GDM1 (cell line): ENCODE measurements around the gene RAP1A.
"Not testable (repeated sequence)": the region's sequence is repeated elsewhere in the genome, so short reads cannot be mapped to it uniquely, and the experiment has no call there.

Source experiments
- DNase-seq: peaks from one replicate; lab custom pipeline; 2025; lab: John Stamatoyannopoulos, UW

The RAP1A gene

GRCh38 chr1:111665497-111665896 is 45.9 kb downstream of the RAP1A start:
- DNase-seq: no peak

DNA sequence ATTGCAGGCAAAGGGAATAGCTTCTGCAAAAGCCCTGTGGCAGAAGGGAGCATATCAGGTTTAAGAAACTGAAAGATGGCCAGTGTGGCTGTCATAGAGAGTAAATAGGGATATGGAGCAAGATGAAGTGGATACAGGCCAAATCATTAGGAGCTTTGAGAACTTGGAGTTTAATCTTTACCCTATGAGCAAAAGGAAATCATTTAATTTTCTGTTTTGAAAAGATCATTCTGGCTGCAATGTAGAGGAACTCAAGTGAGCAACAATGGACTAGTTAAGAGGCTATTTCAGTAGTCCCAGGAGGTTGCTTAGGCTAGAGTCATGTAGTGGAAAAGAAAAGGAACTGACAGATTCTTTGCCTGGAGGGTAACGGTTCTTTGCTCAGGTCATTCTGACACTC is 47.2 kb downstream of the RAP1A start:
- no peak for DNase-seq

DNA sequence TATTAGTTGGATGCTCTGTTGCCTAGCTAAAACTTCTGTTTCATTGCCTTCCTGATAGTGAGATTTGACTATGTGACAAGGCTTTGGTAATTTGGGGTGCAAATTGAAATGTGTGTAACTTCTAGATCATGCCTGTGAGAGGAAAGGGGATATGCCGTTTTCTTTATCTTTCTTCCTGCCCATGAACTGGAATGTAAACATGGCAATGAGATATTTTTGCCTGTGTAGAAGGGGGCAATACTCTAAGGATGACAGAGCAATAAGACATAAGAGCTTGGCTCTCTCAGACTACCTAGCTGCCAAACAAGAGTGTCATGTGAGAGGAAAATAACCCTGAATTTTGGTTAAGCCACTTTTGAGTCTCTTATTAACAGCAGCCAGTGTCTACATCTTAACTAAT is 49.7 kb downstream of the RAP1A start:
- DNase-seq: no peak

DNA sequence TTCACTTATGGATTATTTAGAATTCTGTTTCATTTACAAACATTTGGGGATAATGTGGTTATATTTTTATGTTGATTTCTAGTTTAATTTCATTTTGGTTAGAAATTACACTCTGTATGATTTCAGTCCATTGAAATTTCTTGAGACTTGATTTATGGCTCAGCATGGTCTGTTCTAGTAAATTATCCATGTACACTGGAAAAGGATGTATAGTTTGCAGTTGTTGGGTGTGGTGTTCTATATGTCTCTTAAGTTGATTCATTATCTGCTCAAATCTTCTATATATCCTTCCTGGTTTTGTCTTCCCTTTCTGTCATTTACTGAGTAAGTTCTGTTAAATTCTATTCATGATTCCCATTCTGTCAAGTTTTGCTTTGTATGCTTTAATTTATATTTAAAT is 52.3 kb downstream of the RAP1A start:
- no peak for DNase-seq

GRCh38 chr1:111672331-111672730 is 52.7 kb downstream of the RAP1A start:
- no peak for DNase-seq

DNA sequence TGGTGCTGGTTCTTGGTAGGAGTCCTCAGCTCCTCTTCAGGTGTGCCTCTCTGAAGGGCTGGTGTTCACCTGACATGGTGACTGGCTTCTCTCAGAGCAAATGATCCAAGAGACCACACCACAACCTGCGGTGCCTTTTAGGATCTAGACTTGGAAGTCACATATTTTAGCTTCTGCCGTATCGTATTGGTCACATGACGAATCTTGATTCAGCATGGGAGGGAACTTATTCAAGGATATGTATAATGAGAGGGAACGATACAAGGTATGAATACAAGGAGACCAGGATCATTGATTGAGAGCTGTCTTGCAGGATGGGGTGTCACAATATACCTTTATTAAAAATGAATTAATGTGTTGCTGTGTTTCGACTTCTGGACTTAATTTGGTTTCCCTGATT is 58.0 kb downstream of the RAP1A start:
- DNase-seq: no peak

- no peak for DNase-seq
These were observed 60.0 kb downstream of the RAP1A start for GRCh38 chr1:111679541-111679940.

DNA sequence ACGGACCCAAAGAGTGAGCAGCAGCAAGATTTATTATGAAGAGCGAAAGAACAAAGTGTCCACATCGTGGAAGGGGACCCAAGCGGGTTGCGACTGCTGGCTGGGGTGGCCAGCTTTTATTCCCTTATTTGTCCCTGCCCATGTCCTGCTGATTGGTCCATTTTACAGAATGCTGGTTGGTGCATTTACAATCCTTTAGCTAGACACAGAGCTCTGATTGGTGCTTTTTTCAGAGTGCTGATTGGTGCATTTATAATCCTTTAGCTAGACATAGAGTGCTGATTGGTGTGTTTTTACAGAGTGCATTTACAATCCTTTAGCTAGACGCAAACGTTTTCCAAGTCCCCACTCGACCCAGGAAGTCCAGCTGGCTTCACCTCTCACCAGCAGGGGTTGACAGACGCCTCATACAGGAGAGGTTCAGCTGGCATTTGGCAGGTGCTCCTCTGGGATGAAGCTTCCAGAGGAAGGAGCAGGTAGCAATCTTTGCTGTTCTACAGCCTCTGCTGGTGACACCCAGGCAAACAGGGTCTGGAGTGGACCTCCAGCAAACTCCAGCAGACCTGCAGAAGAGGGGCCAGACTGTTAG is 60.7 kb downstream of the RAP1A start:
- not testable (repeated sequence) for DNase-seq

GRCh38 chr1:111685293-111686153 is 65.9 kb downstream of the RAP1A start:
- not testable (repeated sequence) for DNase-seq

GRCh38 chr1:111690306-111690617 is 70.7 kb downstream of the RAP1A start:
- no peak for DNase-seq

DNA sequence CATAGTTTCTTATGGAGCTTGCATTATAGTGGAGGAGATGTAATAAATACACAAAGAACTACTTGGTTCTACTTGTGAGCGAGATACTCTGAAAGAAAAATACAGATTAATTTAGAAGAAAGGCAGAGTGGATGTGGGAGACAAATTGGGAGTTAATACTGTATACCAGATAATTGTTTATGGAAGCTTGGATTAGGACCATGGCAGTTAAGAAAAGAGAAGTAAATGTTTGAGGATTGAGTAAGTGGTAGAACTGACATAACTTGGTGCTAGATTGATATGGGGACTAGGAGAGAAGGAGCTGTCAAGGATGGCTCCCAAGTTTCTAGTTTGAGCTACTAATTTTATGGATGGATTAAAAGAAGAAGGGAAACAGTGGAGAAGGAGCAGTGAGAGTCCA is 72.3 kb downstream of the RAP1A start:
- DNase-seq: no peak

GRCh38 chr1:111695801-111696200 is 76.2 kb downstream of the RAP1A start:
- DNase-seq: no peak

GRCh38 chr1:111696330-111696729 is 76.7 kb downstream of the RAP1A start:
- DNase-seq: no peak

- DNase-seq: no peak
These were observed 79.7 kb downstream of the RAP1A start for GRCh38 chr1:111699268-111699667.

GRCh38 chr1:111702504-111703050 is 83.0 kb downstream of the RAP1A start:
- no peak for DNase-seq

DNA sequence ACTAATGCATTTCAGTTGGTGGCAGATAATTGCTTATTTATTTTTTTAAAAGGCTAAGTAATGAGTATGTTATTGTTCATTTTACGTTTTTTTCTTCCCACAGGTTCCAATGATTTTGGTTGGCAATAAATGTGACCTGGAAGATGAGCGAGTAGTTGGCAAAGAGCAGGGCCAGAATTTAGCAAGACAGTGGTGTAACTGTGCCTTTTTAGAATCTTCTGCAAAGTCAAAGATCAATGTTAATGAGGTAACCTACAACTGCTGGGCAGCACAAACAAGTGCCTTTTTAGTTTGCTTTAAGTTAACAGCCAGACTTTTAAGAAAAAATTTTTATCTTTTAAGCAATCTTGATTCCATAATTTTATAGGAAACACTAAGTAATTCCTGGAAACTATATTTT is 84.7 kb downstream of the RAP1A start:
- DNase-seq: no peak

DNA sequence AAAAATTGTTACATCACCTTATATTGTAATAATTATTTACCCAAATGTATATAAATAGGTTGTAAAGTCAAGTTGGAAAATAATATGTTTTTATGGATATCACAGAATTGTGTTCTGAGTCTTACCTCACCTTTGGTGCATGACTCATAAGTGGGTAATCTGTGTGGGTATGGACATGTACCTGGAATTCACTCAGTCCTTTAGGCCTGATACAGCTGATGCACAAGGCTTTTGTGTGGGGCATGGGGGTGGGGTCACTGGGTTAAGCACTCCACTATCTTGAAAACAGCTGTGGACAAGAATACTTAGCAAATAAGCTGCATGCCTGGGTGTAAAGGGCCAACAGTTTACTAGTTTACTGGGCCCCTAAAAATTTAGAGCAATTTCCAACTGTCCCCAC is 85.2 kb downstream of the RAP1A start:
- no peak for DNase-seq

GRCh38 chr1:111705841-111706240 is 86.3 kb downstream of the RAP1A start:
- no peak for DNase-seq

DNA sequence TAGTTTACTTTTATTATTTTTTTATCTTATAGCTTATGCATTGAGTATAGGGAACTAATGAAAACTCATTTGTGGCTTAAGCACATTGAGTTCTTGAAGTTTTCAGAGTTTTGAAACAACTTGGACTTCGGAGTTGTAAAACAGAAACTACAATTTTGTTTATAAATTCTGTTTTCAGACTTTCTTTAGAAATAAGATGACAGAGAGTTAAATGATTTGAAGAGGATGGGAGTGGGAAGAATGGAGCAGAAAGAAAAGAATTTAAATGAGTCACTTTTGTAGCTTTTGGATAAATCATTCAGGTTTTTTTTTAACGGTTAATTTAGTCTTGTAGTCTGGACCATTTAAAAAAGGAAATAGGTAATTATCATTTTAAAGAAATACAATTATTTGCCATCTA is 87.3 kb downstream of the RAP1A start:
- no peak for DNase-seq

GRCh38 chr1:111707906-111708305 is 88.3 kb downstream of the RAP1A start:
- no peak for DNase-seq

DNA sequence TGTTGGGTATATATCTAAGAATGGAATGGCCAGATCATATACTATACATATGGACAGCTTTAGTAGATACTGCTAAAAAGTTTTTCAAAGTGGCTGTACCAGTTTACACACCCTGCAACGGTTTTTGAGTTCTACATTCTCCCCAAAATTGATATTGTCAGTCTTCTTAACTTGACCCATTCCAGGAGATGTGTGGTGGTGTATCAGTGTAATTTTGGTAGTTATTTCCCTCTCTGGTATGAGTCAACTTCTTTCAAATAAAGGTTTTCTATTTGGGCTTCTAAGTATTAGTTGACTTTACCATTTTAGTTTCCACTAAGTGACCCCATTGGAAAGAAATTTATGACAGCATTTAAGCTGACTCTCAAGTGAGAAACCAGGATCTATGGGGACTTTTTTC is 90.4 kb downstream of the RAP1A start:
- no peak for DNase-seq

DNA sequence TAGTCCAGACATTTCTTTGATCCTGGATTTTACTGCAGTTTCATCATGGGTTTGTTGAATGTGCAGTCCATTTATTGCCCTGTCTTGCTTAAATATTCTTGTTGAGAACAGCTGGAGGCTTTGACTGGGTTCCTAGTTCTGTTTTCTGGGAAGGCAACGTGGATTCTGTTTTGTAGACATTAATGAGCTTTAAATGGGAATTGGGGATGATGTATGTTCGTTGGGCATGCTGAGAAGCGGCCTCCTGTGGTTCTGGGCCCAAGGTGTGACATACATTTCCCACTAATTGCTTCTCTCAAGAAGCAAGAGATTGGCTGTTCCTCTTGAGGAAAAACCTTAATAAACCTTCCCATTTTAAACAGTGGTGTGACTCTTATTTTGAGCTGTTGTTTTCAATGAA is 96.7 kb downstream of the RAP1A start:
- DNase-seq: no peak

DNA sequence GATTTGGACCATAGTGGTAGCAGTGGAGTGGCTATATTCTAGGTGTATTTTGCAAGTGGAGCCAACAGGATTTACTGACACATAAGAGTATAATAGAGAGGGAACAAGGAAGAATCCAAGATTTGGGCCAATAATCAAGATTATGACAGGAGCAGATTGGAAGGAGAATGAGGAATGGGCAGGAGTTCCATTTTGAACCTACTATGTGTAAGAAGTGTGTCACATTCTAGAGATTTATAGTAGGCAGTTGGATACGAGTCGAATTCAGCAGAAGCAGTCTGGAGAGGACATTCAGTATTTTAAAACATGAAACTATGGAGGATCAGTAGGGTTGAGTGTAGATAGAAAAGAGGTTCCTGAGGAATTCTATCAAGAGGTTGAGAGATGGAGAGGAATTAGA is 97.9 kb downstream of the RAP1A start:
- no peak for DNase-seq

DNA sequence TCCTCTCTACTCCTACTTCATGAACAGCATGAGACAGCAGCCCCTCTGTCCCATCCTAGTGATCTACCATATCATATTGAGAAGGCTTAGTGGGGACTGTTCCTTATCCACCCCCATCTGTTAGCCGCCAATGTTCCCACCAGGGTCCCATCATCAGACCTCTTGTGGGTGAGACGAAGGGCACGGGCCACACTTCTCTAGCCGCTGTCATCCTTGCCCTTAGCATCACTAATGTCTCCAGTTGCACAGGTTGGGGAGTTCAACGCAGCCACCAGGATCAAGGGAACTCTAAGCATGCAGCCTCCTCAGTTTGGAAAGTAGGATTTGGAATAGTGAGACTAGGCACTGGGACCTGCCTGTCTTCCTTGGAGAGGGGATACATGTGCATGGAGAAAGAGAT is 99.5 kb downstream of the RAP1A start:
- DNase-seq: no peak
